ENCODE measurements around the gene OOSP1.

Gene OOSP1

GRCh38 chr11:59938132-59938531, at the start of gene OOSP1:
Gene OOSP1, plus strand, starts transcription at chr11:59938432. Its CDS starts 23 bp downstream, at chr11:59938455.
- no peak within 1 kb of the TSS for H3K4me3 ChIP-seq (replicated peaks; ENCODE audit: low read depth, low read length)
- no peak for TF ChIP-seq CTCF (IDR thresholded peaks at IDR 0.05; ENCODE audit: low read depth, low read length, missing control alignments)
- no peak for DNase-seq (ENCODE audit: extremely low read depth, low read depth)

- DNase-seq (ENCODE audit: extremely low read depth, low read depth), result no peak
Observed at GRCh38 chr11:59891781-59892181, 46.5 kb upstream of the OOSP1 start.

GRCh38 chr11:59894616-59895015, 43.6 kb upstream of the OOSP1 start:
- DNase-seq (ENCODE audit: extremely low read depth, low read depth), result no peak
- H3K4me3 ChIP-seq (replicated peaks; ENCODE audit: low read depth, low read length), result no peak overlapping the region
- TF ChIP-seq CTCF (IDR thresholded peaks at IDR 0.05; ENCODE audit: low read depth, low read length, missing control alignments), result no peak

More at GRCh38 chr11:59891781-59892181, 46.5 kb upstream of the OOSP1 start:
- H3K4me3 ChIP-seq (replicated peaks; ENCODE audit: low read depth, low read length), result no peak overlapping the region
- TF ChIP-seq CTCF (IDR thresholded peaks at IDR 0.05; ENCODE audit: low read depth, low read length, missing control alignments), result no peak

- no peak overlapping the region for H3K4me3 ChIP-seq (replicated peaks; ENCODE audit: low read depth, low read length)
- TF ChIP-seq CTCF (IDR thresholded peaks at IDR 0.05; ENCODE audit: low read depth, low read length, missing control alignments), result no peak
Observed at GRCh38 chr11:59898046-59898445, 40.2 kb upstream of the OOSP1 start.

GRCh38 chr11:59898650-59899049, 39.6 kb upstream of the OOSP1 start:
- no peak overlapping the region for H3K4me3 ChIP-seq (replicated peaks; ENCODE audit: low read depth, low read length)
- TF ChIP-seq CTCF (IDR thresholded peaks at IDR 0.05; ENCODE audit: low read depth, low read length, missing control alignments), result no peak
- no peak for DNase-seq (ENCODE audit: extremely low read depth, low read depth)

More at GRCh38 chr11:59898046-59898445, 40.2 kb upstream of the OOSP1 start:
- no peak for DNase-seq (ENCODE audit: extremely low read depth, low read depth)

GRCh38 chr11:59899532-59899931, 38.7 kb upstream of the OOSP1 start:
- TF ChIP-seq CTCF (IDR thresholded peaks at IDR 0.05; ENCODE audit: low read depth, low read length, missing control alignments), result no peak
- no peak for DNase-seq (ENCODE audit: extremely low read depth, low read depth)
- no peak overlapping the region for H3K4me3 ChIP-seq (replicated peaks; ENCODE audit: low read depth, low read length)

All from HFF-Myc (cell line).